HCT116 (cell line): ENCODE measurements around the gene MAP4K4. TPM values are rescaled to one million over a fixed set of nuclear protein-coding genes. Genes with fewer than 3 reads are reported as not detected.

Experiments
- ATAC-seq: fragments of 200-7000 bp; cut with Tn5 transposase; 2 replicates; pipeline ENCODE4 v1.9.1; 2020; ENCODE audit warnings: mild to moderate bottlenecking, moderate library complexity
- BruUV-seq: library from RNA; stranded (reverse); fragments of 400-500 nt; replicated peaks from 2 replicates; lab custom pipeline; 2021; lab: Mats Ljungman, UMichigan
- CTCF ChIA-PET: fragments of 300-600 bp; sonication (Branson Sonifier 250); formaldehyde crosslinking; loops from one replicate; lab custom pipeline; 2021; ENCODE audit warnings: antibody characterized with exemption; lab: Charles Lee
- POLR2A ChIA-PET: fragments of 300-600, 350-600 bp; sonication (Branson Sonifier 250); formaldehyde crosslinking; loops from one replicate; lab custom pipeline; 2021; ENCODE audit warnings: antibody characterized with exemption; lab: Charles Lee
- RAD21 ChIA-PET, 2 experiments: fragments of 300-600 bp; sonication (Branson Sonifier 250); formaldehyde crosslinking; loops; one replicate each; lab custom pipeline; 2023; ENCODE audit warnings: low total read pairs in 2 of 2; ENCODE audit not compliant: uncharacterized antibody in 2 of 2, unreplicated experiment in 2 of 2, low non-redundant PET in 1 of 2; lab: Charles Lee
- DNase-seq: peaks from one replicate; pipeline ENCODE4 v3.0.0-alpha.2; 2010; ENCODE audit warnings: low read depth, low spot score
- H2AFZ ChIP-seq: fragments of 200-600 bp; shearing (Covaris generic), sonication (generic); 2 replicates; pipeline ENCODE4 v1.6.1; 2017; ENCODE audit warnings: low read depth, mixed run types, mixed read lengths, antibody characterized with exemption, low read length; ENCODE audit not compliant: poor library complexity, severe bottlenecking
- H3K27ac ChIP-seq: 2 replicates; pipeline ENCODE4 v1.5.1; 2012; ENCODE audit warnings: low read depth, low read length
- H3K27me3 ChIP-seq: fragments of 200-600 bp; sonication (generic); 2 replicates; pipeline ENCODE4 v1.6.1; 2016; ENCODE audit warnings: mixed run types, low read length, mixed read lengths; ENCODE audit not compliant: insufficient read depth
- H3K36me3 ChIP-seq, 2 experiments: fragments of 200-500 bp in 1 of 2; fragments of 200-600 bp in 1 of 2; sonication (Bioruptor generic) in 1 of 2; sonication (generic) in 1 of 2; 2 replicates each; pipeline versions ENCODE4 v1.5.1 to v1.6.1; 2014 to 2016; ENCODE audit warnings: low read length in 2 of 2, inconsistent platforms in 1 of 2, mixed read lengths in 1 of 2, mixed run types in 1 of 2; ENCODE audit not compliant: insufficient read depth in 2 of 2, control insufficient read depth in 1 of 2
- H3K4me1 ChIP-seq, 2 experiments: fragments of 200-600 bp in 1 of 2; sonication (generic) in 1 of 2; 2 replicates each; pipeline versions ENCODE4 v1.5.1 to v1.6.1; 2012 to 2017; ENCODE audit warnings: low read length in 2 of 2, inconsistent platforms in 1 of 2, mild to moderate bottlenecking in 1 of 2, mixed read lengths in 1 of 2, mixed run types in 1 of 2, moderate library complexity in 1 of 2; ENCODE audit not compliant: insufficient read depth in 2 of 2, control insufficient read depth in 1 of 2
- H3K4me2 ChIP-seq: fragments of 200-600 bp; sonication (generic); 2 replicates; pipeline ENCODE4 v1.6.1; 2017; ENCODE audit warnings: mixed run types, low read length, mixed read lengths
- H3K4me3 ChIP-seq, 2 experiments: fragments of 200-600 bp in 1 of 2; sonication (generic) in 1 of 2; replicated peaks in 1 of 2; 2 replicates each; pipeline ENCODE4 v1.5.1; 2011 to 2016; ENCODE audit warnings: low read length in 2 of 2, control low read depth in 1 of 2, low read depth in 1 of 2, mild to moderate bottlenecking in 1 of 2, mixed read lengths in 1 of 2, mixed run types in 1 of 2
- H3K79me2 ChIP-seq: fragments of 200-600 bp; sonication (generic); 2 replicates; pipeline ENCODE4 v1.6.1; 2017; ENCODE audit warnings: mild to moderate bottlenecking, mixed run types, low read length, moderate library complexity, mixed read lengths; ENCODE audit not compliant: insufficient read depth
- H3K9ac ChIP-seq: fragments of 200-600 bp; sonication (generic); 2 replicates; pipeline ENCODE4 v1.6.1; 2016; ENCODE audit warnings: low read length, mixed read lengths
- H3K9me2 ChIP-seq: fragments of 200-600 bp; sonication (generic), shearing (Covaris generic); 2 replicates; pipeline ENCODE4 v1.6.1; 2017; ENCODE audit warnings: mixed run types, mild to moderate bottlenecking, moderate library complexity; ENCODE audit not compliant: insufficient read depth
- H3K9me3 ChIP-seq, 2 experiments: fragments of 200-500 bp in 1 of 2; fragments of 200-600 bp in 1 of 2; sonication (Bioruptor generic) in 1 of 2; sonication (generic) in 1 of 2; 2 replicates each; pipeline ENCODE4 v1.6.1; 2014 to 2017; ENCODE audit warnings: low read length in 2 of 2, mixed read lengths in 2 of 2, inconsistent platforms in 1 of 2, low read depth in 1 of 2, mild to moderate bottlenecking in 1 of 2, mixed run types in 1 of 2, moderate library complexity in 1 of 2; ENCODE audit not compliant: control insufficient read depth in 1 of 2, insufficient read depth in 1 of 2
- H4K20me1 ChIP-seq: fragments of 200-600 bp; sonication (generic), shearing (Covaris generic); 2 replicates; pipeline ENCODE4 v1.6.1; 2017; ENCODE audit warnings: mixed run types, mild to moderate bottlenecking, moderate library complexity; ENCODE audit not compliant: insufficient read depth
- CEBPB ChIP-seq: IDR thresholded peaks from 2 replicates; pipeline ENCODE4 v1.6.1; 2012; ENCODE audit warnings: low read depth
- EGR1 ChIP-seq: IDR thresholded peaks from 2 replicates; pipeline ENCODE4 v1.6.1; 2012; ENCODE audit warnings: low read depth
- ELF1 ChIP-seq: IDR thresholded peaks from 2 replicates; pipeline ENCODE4 v1.6.1; 2012; ENCODE audit warnings: low read depth, borderline replicate concordance
- EZH2 ChIP-seq: fragments of 200-600 bp; sonication (generic); IDR thresholded peaks from 2 replicates; pipeline ENCODE4 v1.6.1; 2017; ENCODE audit warnings: antibody characterized with exemption, mixed run types
- EZH2phosphoT487 ChIP-seq: fragments of 200-600 bp; IDR thresholded peaks from 2 replicates; pipeline ENCODE4 v1.6.1; 2018; ENCODE audit warnings: antibody characterized with exemption, borderline replicate concordance
- FOSL1 ChIP-seq: IDR thresholded peaks from 2 replicates; pipeline ENCODE4 v1.6.1; 2012; ENCODE audit warnings: low read depth
- JUND ChIP-seq: IDR thresholded peaks from 2 replicates; pipeline ENCODE4 v1.6.1; 2012
- RAD21 ChIP-seq: IDR thresholded peaks from 2 replicates; pipeline ENCODE4 v1.6.1; 2012; ENCODE audit warnings: low read depth, mild to moderate bottlenecking
- ZBTB33 ChIP-seq: IDR thresholded peaks from 2 replicates; pipeline ENCODE4 v1.6.1; 2011; ENCODE audit warnings: mild to moderate bottlenecking, low read length, moderate library complexity; ENCODE audit not compliant: insufficient replicate concordance; ENCODE audit errors: extremely low read depth
- ZFX ChIP-seq: fragments of 450-650 bp; IDR thresholded peaks from 2 replicates; pipeline ENCODE4 v1.6.1; 2017
- intact Hi-C: fragments of 100-400 bp; cut with micrococcal nuclease; formaldehyde crosslinking; loops from 2 replicates; pipeline ENCODE4 v1.10.0; 2022
- total RNA-seq: library from RNA; stranded (reverse); gene quantifications from one replicate; pipeline ENCODE4 v1.2.1, GENCODE V29; 2021; ENCODE audit not compliant: unreplicated experiment
- TF ChIP-seq, protein P1 (sequence below), 3 experiments: fragments of 200-600 bp in 1 of 3; sonication (generic) in 1 of 3; IDR thresholded peaks in 2 of 3; conservative IDR thresholded peaks in 1 of 3; 2 replicates each; pipeline ENCODE4 v1.5.1; 2012 to 2017; ENCODE audit warnings: low read depth in 2 of 3, low read length in 2 of 3, antibody characterized with exemption in 1 of 3, borderline replicate concordance in 1 of 3, control low read depth in 1 of 3, mild to moderate bottlenecking in 1 of 3, mixed read lengths in 1 of 3, mixed run types in 1 of 3, moderate library complexity in 1 of 3; ENCODE audit not compliant: insufficient read depth in 1 of 3
- TF ChIP-seq, protein P2 (sequence below): IDR thresholded peaks from 2 replicates; pipeline ENCODE4 v1.6.1; 2012
- TF ChIP-seq, protein P3 (sequence below): IDR thresholded peaks from 2 replicates; pipeline ENCODE4 v1.6.1; 2012; ENCODE audit warnings: low read depth

MAP4K4 gene
- total RNA-seq, 1 experiment from 2014 or later = 62.3 TPM

- peaks cover 9 to 41% of the 10 kb centered on the region in 2 experiments; a peak in 3 of 4 replicates for H3K4me1 ChIP-seq
- H3K79me2 ChIP-seq = peaks cover 51% of the 10 kb centered on the region
- H3K27me3 ChIP-seq = no peaks in the 10 kb centered on the region
- no peak overlapping the region for H3K4me3 ChIP-seq
- no TSS peak for BruUV-seq
- no peaks in the 10 kb centered on the region for H3K9me2 ChIP-seq
- H3K36me3 ChIP-seq = no peaks in the 10 kb centered on the region
- no peak overlapping the region for H2AFZ ChIP-seq
- H3K9ac ChIP-seq = no peak overlapping the region
- TF ChIP-seq ZBTB33 (no peak), CEBPB (no peak), FOSL1 (no peak), JUND (no peak), RAD21 (no peak), EZH2phosphoT487 (no peak), ELF1 (no peak), EZH2 (no peak), ZFX (no peak), EGR1 (no peak)
- TF ChIP-seq, protein P1, sequence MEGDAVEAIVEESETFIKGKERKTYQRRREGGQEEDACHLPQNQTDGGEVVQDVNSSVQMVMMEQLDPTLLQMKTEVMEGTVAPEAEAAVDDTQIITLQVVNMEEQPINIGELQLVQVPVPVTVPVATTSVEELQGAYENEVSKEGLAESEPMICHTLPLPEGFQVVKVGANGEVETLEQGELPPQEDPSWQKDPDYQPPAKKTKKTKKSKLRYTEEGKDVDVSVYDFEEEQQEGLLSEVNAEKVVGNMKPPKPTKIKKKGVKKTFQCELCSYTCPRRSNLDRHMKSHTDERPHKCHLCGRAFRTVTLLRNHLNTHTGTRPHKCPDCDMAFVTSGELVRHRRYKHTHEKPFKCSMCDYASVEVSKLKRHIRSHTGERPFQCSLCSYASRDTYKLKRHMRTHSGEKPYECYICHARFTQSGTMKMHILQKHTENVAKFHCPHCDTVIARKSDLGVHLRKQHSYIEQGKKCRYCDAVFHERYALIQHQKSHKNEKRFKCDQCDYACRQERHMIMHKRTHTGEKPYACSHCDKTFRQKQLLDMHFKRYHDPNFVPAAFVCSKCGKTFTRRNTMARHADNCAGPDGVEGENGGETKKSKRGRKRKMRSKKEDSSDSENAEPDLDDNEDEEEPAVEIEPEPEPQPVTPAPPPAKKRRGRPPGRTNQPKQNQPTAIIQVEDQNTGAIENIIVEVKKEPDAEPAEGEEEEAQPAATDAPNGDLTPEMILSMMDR (IDR thresholded peaks at IDR 0.05 in 2 of 3, conservative IDR thresholded peaks at IDR 0.05 in 1 of 3; ENCODE audit: borderline replicate concordance in 1 of 3, insufficient read depth in 1 of 3, low read depth in 2 of 3, low read length in 2 of 3) = no peak
- TF ChIP-seq, protein P2, sequence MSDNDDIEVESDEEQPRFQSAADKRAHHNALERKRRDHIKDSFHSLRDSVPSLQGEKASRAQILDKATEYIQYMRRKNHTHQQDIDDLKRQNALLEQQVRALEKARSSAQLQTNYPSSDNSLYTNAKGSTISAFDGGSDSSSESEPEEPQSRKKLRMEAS = no peak
- TF ChIP-seq, protein P3, sequence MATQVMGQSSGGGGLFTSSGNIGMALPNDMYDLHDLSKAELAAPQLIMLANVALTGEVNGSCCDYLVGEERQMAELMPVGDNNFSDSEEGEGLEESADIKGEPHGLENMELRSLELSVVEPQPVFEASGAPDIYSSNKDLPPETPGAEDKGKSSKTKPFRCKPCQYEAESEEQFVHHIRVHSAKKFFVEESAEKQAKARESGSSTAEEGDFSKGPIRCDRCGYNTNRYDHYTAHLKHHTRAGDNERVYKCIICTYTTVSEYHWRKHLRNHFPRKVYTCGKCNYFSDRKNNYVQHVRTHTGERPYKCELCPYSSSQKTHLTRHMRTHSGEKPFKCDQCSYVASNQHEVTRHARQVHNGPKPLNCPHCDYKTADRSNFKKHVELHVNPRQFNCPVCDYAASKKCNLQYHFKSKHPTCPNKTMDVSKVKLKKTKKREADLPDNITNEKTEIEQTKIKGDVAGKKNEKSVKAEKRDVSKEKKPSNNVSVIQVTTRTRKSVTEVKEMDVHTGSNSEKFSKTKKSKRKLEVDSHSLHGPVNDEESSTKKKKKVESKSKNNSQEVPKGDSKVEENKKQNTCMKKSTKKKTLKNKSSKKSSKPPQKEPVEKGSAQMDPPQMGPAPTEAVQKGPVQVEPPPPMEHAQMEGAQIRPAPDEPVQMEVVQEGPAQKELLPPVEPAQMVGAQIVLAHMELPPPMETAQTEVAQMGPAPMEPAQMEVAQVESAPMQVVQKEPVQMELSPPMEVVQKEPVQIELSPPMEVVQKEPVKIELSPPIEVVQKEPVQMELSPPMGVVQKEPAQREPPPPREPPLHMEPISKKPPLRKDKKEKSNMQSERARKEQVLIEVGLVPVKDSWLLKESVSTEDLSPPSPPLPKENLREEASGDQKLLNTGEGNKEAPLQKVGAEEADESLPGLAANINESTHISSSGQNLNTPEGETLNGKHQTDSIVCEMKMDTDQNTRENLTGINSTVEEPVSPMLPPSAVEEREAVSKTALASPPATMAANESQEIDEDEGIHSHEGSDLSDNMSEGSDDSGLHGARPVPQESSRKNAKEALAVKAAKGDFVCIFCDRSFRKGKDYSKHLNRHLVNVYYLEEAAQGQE = no peak
- no peaks in the 10 kb centered on the region for H4K20me1 ChIP-seq
- H3K4me2 ChIP-seq = no peak overlapping the region
- POLR2A ChIA-PET = no interaction called here
- RAD21 ChIA-PET = no interaction called here
- intact Hi-C loops = no loop called here
- H3K27ac ChIP-seq = no peak overlapping the region
- H3K9me3 ChIP-seq = no peaks in the 10 kb centered on the region
- ATAC-seq (no peak), DNase-seq (no peak)
- CTCF ChIA-PET = no interaction called here
These were observed 106.6 kb downstream of the MAP4K4 start for GRCh38 chr2:101803945-101804696.
